Subcutaneous adipose tissue (tissue), 4 donors: ENCODE data around the gene RALGPS2. TPM values are rescaled to one million over a fixed set of nuclear protein-coding genes. Genes with fewer than 3 reads are reported as not detected.

Experiments
- total RNA-seq, 4 donors: library from RNA; depleted of rRNA; stranded (reverse); fragments of >200 nt; gene quantifications; one replicate each; pipeline ENCODE4 v1.1.0, GENCODE V29; 2016
- TF ChIP-seq, protein P1 (sequence below): fragments of 450-650 bp; IDR thresholded peaks from one replicate; pipeline ENCODE4 v1.5.1; 2016; ENCODE audit warnings: low read depth, mild to moderate bottlenecking, control low read depth, antibody characterized with exemption, moderate library complexity

Gene RALGPS2
- total RNA-seq, 4 donors from 2014 or later: 11.7 to 14.8 (median 12.8) TPM

DNA sequence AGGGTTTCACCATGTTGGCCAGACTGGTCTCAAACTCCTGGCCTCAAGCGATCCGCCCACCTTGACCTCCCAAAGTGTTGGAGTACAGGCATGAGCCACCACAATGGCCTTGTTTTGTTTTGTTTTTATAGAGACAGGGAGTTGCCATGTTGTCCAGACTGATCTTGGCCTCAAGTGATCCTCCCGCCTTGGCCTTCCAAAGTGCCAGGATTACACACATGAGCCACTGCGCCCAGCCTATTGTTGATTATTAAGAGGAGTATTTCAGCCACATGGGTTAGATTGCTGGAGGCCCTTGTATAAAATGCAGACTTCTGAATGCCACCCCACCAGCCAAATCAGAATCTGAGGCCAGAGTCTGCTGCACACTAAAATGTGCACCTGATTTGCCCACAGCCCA lies 203.0 kb downstream of the RALGPS2 start:
- TF ChIP-seq, protein P1, sequence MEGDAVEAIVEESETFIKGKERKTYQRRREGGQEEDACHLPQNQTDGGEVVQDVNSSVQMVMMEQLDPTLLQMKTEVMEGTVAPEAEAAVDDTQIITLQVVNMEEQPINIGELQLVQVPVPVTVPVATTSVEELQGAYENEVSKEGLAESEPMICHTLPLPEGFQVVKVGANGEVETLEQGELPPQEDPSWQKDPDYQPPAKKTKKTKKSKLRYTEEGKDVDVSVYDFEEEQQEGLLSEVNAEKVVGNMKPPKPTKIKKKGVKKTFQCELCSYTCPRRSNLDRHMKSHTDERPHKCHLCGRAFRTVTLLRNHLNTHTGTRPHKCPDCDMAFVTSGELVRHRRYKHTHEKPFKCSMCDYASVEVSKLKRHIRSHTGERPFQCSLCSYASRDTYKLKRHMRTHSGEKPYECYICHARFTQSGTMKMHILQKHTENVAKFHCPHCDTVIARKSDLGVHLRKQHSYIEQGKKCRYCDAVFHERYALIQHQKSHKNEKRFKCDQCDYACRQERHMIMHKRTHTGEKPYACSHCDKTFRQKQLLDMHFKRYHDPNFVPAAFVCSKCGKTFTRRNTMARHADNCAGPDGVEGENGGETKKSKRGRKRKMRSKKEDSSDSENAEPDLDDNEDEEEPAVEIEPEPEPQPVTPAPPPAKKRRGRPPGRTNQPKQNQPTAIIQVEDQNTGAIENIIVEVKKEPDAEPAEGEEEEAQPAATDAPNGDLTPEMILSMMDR: no peak

- TF ChIP-seq, protein P1: no peak
Observed at GRCh38 chr1:178928976-178929375, 203.9 kb downstream of the RALGPS2 start.

GRCh38 chr1:178931858-178932551 lies 207.0 kb downstream of the RALGPS2 start:
- TF ChIP-seq, protein P1: no peak

- TF ChIP-seq, protein P1: no peak
Observed at GRCh38 chr1:178932552-178932906, 207.5 kb downstream of the RALGPS2 start.

DNA sequence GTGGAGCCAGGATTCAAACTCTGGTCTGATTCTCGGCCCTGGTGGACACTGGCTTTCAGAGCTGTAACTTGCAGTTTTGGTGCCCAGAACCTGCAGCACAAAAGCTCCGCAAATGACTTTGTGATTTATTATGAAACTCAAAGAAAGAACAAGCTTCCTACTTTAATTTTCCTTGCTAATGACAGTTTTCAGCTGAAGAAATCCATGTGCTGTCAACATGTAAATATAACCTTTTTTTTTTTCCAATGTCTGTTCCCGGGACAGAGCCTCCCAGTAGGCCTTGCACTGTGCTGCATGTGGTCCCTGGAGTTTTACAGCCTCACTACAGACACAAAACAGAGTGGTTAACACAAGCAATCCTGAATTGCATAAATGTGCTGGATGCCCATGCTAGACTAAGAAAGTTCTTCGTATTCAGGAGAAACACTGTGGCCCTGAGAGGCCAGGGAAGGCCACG lies 208.1 kb downstream of the RALGPS2 start:
- TF ChIP-seq, protein P1: no peak

- TF ChIP-seq, protein P1: no peak
Observed at GRCh38 chr1:178933709-178934490, 208.9 kb downstream of the RALGPS2 start.

DNA sequence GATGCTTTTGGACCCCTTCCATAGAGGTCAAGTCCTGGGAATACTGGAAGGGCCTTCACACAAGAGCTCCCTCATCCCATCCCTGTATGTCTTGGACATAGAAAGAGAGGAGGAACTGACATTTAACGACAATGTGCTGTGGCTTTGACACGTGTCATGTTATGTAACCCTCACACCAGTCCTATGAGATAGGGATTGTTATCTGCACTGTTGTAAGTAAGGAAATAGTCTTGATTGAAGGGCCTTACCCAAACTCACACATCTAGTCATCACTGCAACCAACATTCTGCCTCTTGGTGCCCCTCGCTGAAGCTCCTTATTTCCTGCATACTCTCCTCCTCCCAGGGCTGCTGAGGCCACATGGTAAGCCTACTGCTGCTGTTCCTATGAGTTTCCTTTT lies 209.5 kb downstream of the RALGPS2 start:
- TF ChIP-seq, protein P1: no peak
